Vagina (tissue), 2 donors: Measurements from ENCODE around the gene BRPF3. TPM values are rescaled to one million over a fixed set of nuclear protein-coding genes. Genes with fewer than 3 reads are reported as not detected.

Experiments
- DNase-seq, 2 donors: peaks; one replicate each; pipeline ENCODE4 v3.0.0-alpha.2; 2017; ENCODE audit errors: extremely low spot score in 2 of 2
- H3K27ac ChIP-seq: fragments of 200-600 bp; sonication (generic); one replicate; pipeline ENCODE4 v1.5.1; 2019
- H3K27me3 ChIP-seq: fragments of 200-600 bp; sonication (generic); one replicate; pipeline ENCODE4 v1.5.1; 2019
- H3K36me3 ChIP-seq, 2 donors: fragments of 200-600 bp; sonication (generic); one replicate each; pipeline ENCODE4 v1.5.1; 2017 to 2019
- H3K4me1 ChIP-seq: fragments of 200-600 bp; sonication (generic); one replicate; pipeline ENCODE4 v1.5.1; 2019
- H3K4me3 ChIP-seq, 2 donors: fragments of 200-600 bp; sonication (generic); 1 replicate in 1 of 2; 2 replicates in 1 of 2; pipeline ENCODE4 v1.5.1; 2016 to 2019
- H3K9me3 ChIP-seq: fragments of 200-600 bp; sonication (generic); one replicate; pipeline ENCODE4 v1.5.1; 2019
- POLR2A ChIP-seq, 2 donors: fragments of 450-650 bp; IDR thresholded peaks; one replicate each; pipeline ENCODE4 v1.6.1; 2017; ENCODE audit warnings: antibody characterized with exemption in 2 of 2, mild to moderate bottlenecking in 2 of 2, moderate library complexity in 2 of 2
- POLR2AphosphoS5 ChIP-seq, 2 donors: sonication (generic); formaldehyde crosslinking; IDR thresholded peaks; one replicate each; pipeline ENCODE4 v1.9.0; 2017; ENCODE audit warnings: antibody characterized with exemption in 2 of 2, mild to moderate bottlenecking in 2 of 2, low read depth in 1 of 2; ENCODE audit not compliant: insufficient read depth in 1 of 2
- intact Hi-C: fragments of 100-400 bp; cut with DNase I; formaldehyde crosslinking; loops from one replicate; pipeline ENCODE4 v1.15.1; 2023
- total RNA-seq: library from RNA; depleted of rRNA; stranded (reverse); fragments of >200 nt; gene quantifications from one replicate; pipeline ENCODE4 v1.2.3, GENCODE V29; 2016
- TF ChIP-seq, protein P1 (sequence below), 3 experiments: fragments of 450-650 bp in 2 of 3; fragments of 200-600 bp in 1 of 3; sonication (generic) in 1 of 3; IDR thresholded peaks; one replicate each; pipeline ENCODE4 v1.5.1; 2017 to 2019; ENCODE audit warnings: antibody characterized with exemption in 3 of 3, mild to moderate bottlenecking in 2 of 3, moderate library complexity in 2 of 3

The BRPF3 gene
- total RNA-seq, 1 donor from 2014 or later, result 18.7 TPM

DNA sequence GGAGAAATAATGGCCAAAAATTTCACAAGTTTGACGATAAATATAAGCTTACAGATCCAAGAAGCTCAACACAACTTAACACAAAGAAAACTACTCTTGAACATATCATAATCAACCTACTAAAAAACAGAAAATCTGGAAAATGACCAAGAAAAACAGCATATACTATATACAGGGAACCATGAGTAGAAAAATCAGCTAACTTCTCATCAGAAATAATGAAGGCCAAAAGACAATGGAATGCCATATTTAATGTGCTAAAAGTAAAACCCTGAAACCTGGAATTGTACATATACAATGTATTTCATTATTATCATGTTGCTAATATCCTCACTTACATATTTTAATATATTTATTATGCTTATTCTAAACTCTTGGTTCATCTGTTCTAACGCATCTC lies 40.9 kb upstream of the BRPF3 start:
- TF ChIP-seq, protein P1, sequence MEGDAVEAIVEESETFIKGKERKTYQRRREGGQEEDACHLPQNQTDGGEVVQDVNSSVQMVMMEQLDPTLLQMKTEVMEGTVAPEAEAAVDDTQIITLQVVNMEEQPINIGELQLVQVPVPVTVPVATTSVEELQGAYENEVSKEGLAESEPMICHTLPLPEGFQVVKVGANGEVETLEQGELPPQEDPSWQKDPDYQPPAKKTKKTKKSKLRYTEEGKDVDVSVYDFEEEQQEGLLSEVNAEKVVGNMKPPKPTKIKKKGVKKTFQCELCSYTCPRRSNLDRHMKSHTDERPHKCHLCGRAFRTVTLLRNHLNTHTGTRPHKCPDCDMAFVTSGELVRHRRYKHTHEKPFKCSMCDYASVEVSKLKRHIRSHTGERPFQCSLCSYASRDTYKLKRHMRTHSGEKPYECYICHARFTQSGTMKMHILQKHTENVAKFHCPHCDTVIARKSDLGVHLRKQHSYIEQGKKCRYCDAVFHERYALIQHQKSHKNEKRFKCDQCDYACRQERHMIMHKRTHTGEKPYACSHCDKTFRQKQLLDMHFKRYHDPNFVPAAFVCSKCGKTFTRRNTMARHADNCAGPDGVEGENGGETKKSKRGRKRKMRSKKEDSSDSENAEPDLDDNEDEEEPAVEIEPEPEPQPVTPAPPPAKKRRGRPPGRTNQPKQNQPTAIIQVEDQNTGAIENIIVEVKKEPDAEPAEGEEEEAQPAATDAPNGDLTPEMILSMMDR (IDR thresholded peaks at IDR 0.05), result no peak
- no peak for TF ChIP-seq POLR2A (IDR thresholded peaks at IDR 0.05)
- no peak for TF ChIP-seq POLR2AphosphoS5 (IDR thresholded peaks at IDR 0.05; ENCODE audit: insufficient read depth in 1 of 2, low read depth in 1 of 2)
- H3K4me1 ChIP-seq, result peaks cover under 1% of the 10 kb centered on the region
- H3K9me3 ChIP-seq, result no peaks in the 10 kb centered on the region
- H3K4me3 ChIP-seq, result no peak overlapping the region
- no peaks in the 10 kb centered on the region for H3K27me3 ChIP-seq
- DNase-seq, result no peak
- intact Hi-C loops, result no loop called here
- H3K27ac ChIP-seq, result no peak overlapping the region
- no peaks in the 10 kb centered on the region for H3K36me3 ChIP-seq

DNA sequence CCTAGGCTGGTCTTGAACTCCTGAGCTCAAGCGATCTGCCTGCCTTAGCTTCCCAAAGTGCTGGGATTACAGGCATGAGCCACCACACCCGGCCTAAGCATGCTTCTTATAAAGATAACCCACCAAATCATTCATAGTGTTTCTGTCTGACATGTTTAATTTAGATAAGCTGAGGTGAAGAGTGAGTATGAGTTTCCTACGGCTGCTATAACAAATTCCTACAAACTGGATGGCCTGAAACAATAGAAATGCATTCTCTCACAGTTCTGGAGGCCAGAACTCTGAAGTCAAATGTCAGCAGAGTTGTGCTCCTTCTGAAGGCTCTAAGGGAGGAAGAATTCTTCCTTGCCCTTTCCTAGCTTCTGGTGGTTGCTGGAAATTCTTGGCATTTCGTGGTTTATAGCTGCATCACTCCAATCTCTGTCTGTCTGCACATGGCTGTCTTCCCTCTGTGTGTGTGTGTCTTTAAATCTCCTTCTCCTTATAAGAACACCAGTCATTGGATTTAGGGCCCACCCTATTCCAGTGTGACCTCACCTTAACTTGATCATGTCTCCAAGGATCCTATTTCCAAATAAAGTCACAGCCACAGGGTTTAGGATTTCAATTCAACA lies 36.3 kb upstream of the BRPF3 start:
- intact Hi-C loops, result no loop called here
- no peaks in the 10 kb centered on the region for H3K9me3 ChIP-seq
- no peak for DNase-seq
- H3K36me3 ChIP-seq, result no peaks in the 10 kb centered on the region
- TF ChIP-seq POLR2AphosphoS5 (IDR thresholded peaks at IDR 0.05; ENCODE audit: insufficient read depth in 1 of 2, low read depth in 1 of 2), result no peak
- TF ChIP-seq, protein P1 (IDR thresholded peaks at IDR 0.05), result no peak
- no peak for TF ChIP-seq POLR2A (IDR thresholded peaks at IDR 0.05)
- H3K27me3 ChIP-seq, result no peaks in the 10 kb centered on the region
- H3K4me1 ChIP-seq, result no peaks in the 10 kb centered on the region
- no peak overlapping the region for H3K4me3 ChIP-seq
- H3K27ac ChIP-seq, result no peak overlapping the region

DNA sequence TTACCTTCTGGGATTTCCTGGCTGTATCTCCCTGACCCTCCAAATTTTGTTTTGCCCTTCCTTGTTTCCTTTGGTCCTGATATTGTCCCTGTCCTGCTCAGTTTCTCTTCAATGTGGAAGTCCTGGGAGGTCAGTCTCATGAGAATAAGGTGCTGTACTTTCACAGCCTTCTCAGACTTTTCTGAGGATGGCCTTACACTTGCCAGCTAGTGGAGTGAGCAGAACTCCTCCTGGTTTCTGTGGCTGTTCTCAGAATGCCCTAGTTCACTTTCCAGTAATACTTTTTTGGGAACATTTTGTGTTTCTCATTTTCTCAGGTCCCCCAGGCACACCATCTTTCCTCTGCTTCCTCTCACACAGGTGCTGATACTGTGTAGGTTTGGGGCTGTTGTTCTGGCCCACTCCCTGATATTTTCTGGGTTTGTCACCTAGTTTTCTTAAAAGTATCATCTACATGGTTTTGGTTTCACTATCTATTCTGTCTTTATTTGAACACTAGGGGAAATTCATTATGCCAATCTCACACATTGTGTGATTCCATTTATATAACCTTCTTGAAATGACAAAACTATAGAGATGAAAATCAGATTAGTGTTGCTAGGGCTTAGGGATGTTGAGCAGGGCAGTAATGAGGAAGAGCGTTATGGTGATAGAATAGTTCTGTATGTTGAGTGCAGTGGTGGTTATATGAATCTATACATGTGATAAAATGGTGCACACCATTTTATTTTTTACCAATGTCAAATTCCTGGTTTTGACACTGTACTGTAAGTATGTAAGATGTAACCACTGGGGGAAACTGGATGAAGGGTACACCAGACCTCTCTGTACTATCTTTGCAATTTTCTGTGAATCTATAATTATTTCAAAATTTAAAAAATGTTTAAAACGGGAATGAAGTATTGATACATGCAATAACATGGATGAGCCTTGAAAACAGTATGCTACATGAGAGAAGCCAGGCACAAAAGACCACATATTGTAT lies 27.2 kb upstream of the BRPF3 start:
- no peak overlapping the region for H3K27ac ChIP-seq
- H3K27me3 ChIP-seq, result no peaks in the 10 kb centered on the region
- H3K36me3 ChIP-seq, result no peaks in the 10 kb centered on the region
- no peaks in the 10 kb centered on the region for H3K9me3 ChIP-seq
- no peak for DNase-seq
- no peaks in the 10 kb centered on the region for H3K4me1 ChIP-seq
- intact Hi-C loops, result no loop called here
- no peak overlapping the region for H3K4me3 ChIP-seq
- TF ChIP-seq POLR2A (IDR thresholded peaks at IDR 0.05), result no peak

DNA sequence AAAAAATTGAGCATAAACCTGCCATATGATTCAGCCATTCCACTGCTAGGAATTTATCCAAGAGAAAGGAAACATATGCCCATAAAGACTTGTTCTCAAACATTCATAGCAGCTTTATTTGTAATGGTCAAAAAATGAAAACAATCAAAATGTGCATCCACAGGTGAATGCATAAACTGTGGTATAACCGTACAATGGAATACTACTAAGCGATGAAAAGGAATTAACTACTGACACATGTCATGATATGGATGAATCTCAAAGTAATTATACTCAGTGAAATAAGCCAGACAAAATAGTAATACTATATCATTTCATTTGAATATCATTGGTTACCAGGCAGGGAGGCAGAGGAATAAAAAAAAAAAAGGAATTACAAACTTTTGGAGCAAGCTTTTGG lies 25.8 kb upstream of the BRPF3 start:
- H3K36me3 ChIP-seq, result no peaks in the 10 kb centered on the region
- intact Hi-C loops, result no loop called here
- H3K4me3 ChIP-seq, result no peak overlapping the region
- TF ChIP-seq, protein P1 (IDR thresholded peaks at IDR 0.05), result no peak
- TF ChIP-seq POLR2A (IDR thresholded peaks at IDR 0.05) (no peak), POLR2AphosphoS5 (IDR thresholded peaks at IDR 0.05; ENCODE audit: insufficient read depth in 1 of 2, low read depth in 1 of 2) (no peak)
- no peaks in the 10 kb centered on the region for H3K9me3 ChIP-seq
- no peaks in the 10 kb centered on the region for H3K4me1 ChIP-seq
- no peak for DNase-seq
- H3K27me3 ChIP-seq, result no peaks in the 10 kb centered on the region
- H3K27ac ChIP-seq, result no peak overlapping the region

DNA sequence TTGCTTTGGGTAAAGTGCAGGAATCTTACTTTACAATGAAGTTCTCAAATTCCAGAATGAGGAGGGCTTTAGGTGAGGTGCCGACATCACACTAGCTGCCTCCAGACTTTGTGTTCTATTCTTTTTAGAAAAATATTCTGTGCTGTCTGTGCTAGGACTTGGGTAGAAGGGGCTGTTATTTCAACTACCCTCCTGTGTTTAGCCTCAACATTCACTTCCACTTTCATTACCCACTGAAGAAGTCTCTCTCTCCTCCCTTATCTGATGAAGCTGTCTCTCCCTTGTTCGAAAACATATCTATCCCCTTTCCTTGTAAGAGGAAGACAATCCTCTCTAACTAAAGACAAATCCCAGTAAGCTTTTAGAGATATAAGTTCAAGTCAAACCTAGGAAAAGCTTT lies 25.0 kb upstream of the BRPF3 start:
- no peak for DNase-seq
- Histone ChIP-seq H3K9me3 (no peaks in the 10 kb centered on the region), H3K27me3 (no peaks in the 10 kb centered on the region), H3K27ac (no peak overlapping the region), H3K36me3 (no peaks in the 10 kb centered on the region), H3K4me1 (no peaks in the 10 kb centered on the region), H3K4me3 (no peak overlapping the region)
- TF ChIP-seq POLR2AphosphoS5 (IDR thresholded peaks at IDR 0.05; ENCODE audit: insufficient read depth in 1 of 2, low read depth in 1 of 2), result no peak
- TF ChIP-seq, protein P1 (IDR thresholded peaks at IDR 0.05), result no peak
- no peak for TF ChIP-seq POLR2A (IDR thresholded peaks at IDR 0.05)
- intact Hi-C loops, result no loop called here
